HG02884 (cell line): ENCODE data around the gene PCSK6.
"Not testable (repeated sequence)": the region's sequence is repeated elsewhere in the genome, so short reads cannot be mapped to it uniquely, and the experiment has no call there.

Experiments
- ATAC-seq: cut with Tn5 transposase; IDR thresholded peaks from one replicate; pipeline ENCODE4 v1.9.1; 2021; ENCODE audit warnings: mild to moderate bottlenecking, moderate library complexity; ENCODE audit not compliant: unreplicated experiment

The PCSK6 gene

DNA sequence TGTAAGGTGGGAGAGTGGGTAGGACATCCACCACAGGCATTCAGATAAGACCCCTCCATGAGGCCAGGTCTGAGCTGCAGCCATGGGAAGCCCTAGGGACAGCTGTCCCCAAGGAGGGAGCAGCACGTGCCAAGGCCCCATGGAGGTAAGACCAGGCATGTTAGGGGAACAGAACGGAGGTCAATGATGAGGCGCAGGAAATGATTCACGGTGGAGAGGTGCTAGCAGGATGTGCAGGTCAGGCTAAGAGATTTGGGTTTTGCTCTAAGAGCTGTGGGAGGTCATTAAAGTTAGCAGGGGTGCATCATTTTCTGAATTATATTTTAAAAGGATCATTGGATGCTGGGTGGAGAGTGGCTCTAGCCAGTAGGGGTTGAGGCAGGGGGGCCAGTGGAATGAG is 128.1 kb downstream of the PCSK6 start:
- no peak for ATAC-seq

DNA sequence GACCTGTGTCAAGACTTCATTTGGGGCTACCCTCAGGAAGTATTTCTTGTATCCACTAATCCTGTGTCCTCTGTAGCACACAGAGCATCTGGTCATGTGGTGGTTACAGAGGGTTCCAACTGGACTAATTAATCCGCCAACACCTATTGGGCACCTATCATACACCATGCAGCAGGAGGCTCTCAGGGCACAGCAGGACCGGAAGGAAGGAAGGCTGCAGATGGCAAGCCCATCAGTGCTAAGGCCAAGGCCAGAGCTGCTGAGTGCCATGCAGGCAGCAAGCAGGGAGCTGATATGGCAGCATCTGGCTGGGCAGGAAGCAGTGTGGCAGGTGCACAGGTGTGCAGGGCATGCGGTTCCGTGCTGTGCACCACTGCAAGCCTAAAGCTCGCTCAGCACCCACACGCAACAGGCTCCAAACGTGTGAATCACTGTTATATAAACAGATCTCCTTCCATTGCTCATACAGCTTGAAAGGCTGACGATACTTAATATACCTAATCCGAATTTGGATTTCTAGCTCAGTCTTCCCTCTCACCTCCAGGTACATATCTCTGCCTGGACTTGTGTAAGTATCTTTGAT is 130.1 kb downstream of the PCSK6 start:
- ATAC-seq: no peak

DNA sequence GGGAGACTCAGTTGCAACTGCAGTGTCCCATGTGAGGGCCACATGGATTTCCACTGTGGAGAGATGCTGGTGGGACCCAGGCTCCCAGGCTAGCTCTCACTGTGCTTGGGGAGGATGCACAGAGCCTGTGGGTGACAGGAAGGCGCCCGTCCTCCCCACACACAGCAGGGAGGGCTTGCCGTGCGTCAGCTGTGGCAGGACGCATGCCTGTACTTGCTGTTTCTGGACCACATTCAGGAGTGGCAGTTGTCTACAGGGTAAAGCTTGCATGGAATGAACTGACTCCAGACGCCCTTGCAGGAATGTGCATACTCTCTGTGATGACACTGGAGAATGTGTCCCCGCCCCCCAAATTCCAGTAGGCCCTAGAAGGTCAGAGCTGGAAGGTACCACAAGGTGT is 130.6 kb downstream of the PCSK6 start:
- ATAC-seq: no peak

DNA sequence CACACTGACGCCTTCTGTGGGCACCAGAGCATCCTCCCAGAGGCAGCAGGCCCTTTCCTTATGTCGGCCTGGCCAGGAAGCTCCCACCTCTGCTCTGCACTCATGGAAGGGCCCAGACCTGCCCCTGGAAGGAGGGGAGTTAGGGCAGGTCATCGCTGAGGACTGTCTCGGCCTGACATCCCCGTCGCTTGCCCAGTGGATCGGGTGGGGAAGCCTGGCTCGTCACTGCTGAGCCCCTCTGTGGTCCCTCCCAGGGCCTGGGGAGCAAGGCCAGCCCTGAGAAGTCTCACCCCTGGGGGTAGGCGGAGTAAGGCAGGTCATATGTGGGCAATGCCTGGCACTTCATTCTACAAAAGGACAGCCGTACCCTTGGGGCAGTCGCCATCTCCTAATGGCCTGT is 131.6 kb downstream of the PCSK6 start:
- no peak for ATAC-seq

DNA sequence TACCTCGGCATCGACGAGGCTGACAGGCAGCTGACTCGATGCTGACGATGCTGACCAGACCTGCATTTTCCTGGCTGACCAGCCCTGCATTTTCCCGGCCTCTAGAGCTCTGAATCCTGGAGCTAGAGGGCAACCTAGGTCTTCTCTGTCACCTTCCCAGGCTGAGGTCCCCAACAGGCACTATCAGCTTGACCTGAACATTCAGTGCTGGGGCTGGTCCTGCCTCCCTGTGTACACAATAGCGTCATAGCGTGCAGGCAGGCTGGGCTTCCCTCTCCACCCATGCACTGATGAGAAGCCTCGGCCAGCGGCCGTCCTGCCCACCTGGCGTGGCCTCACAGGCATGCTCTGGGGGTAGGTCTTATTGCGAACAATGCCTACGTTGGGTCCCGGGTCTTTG is 132.2 kb downstream of the PCSK6 start:
- no peak for ATAC-seq

DNA sequence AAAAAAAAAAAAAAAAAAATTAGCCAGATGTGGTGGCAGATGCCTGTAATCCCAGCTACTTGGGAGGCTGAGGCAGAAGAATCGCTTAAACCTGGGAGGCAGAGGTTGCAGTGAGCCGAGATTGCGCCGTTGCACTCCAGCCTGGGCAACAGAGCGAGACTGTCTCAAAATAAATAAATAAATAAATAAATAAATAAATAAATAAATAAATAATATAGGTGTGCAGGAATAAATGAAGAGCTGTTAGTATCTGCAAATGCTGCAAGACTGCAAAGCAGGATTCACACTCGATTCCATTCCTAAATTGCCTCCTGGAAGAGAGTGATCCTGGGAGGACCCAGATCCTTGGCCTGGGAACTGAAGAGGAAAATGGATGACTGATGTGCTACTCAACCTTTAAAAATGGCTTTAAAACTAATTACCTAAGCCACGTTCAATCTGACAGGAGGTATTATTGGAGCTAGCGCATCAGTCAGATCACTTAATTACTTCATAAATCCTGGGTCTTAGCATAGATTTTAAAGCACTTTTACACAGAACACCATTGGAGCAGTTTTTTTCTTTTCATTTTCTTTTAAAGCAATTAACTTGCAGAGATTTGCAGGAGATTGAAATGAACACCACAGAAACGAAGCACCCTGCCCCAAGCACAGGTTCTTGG is 132.9 kb downstream of the PCSK6 start:
- ATAC-seq: not testable (repeated sequence)

DNA sequence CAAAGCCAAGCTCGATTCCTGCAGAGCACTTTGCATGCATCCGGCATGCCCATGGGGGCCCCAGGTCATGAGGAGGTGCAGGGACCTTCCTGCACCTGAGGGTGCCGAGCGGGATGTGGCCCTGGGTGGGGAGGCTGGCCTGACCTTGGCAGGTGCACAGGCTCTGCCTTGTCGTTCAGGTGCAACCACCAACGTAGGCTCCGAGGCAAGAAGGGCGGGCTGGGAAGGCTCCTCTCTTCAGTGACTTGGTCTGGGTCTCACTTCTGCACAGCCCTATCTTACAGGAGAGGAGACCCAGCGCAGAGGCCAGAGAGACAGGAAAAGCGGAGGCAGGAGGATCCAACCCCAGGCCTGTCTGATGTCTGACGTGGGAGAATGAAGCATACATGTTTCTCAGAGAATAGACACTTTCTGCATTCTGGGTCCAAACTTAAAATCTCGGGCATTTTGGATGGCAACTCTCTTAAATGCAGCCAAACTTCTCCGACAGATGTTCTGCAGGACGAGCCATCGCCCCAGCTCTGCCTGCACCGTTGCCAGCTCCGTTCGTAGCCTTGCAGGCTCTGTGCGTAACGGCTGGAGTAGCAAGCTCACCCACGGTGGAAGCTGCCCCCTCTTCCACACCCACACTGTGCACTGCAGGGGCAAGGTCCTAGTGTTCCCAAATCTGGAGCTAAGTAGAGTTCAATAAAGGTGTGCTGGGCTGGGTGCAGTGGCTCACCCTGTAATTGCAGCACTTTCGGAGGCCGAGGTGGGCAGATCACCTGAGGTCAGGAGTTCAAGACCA is 133.6 kb downstream of the PCSK6 start:
- no peak for ATAC-seq

DNA sequence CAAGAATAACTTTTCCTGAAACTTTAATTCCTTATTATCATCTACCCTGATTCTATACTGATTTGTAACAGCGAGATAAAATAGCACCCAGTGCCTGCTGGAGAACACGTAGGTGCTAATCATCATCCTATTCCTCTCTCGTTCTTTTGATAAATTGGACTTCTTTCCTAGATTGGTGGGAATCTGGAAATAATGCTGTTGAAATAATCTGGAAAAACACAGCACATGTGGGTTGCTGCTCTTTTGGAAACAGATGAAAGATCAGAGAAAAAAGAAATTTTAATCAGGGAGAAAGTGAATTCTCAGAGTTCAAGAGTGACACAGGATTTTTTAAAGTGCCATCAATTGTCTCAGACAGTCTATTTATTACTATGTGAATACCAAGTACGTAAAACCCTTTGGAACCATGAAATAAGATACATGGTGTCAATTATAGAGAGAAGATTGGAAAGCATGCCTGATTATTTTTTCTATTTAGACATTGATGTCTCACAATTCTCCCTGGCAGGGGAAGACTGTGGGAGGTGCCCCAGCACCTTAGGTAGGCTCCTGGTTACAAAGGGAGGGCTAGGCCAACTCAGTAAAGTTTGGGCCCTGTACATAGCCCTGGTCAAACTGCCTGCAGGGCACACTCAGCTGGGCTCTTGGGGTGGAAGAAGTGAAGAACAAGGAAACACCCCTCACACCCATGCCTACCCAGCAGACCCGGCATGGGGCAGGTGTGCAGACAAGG is 134.4 kb downstream of the PCSK6 start:
- ATAC-seq: no peak

DNA sequence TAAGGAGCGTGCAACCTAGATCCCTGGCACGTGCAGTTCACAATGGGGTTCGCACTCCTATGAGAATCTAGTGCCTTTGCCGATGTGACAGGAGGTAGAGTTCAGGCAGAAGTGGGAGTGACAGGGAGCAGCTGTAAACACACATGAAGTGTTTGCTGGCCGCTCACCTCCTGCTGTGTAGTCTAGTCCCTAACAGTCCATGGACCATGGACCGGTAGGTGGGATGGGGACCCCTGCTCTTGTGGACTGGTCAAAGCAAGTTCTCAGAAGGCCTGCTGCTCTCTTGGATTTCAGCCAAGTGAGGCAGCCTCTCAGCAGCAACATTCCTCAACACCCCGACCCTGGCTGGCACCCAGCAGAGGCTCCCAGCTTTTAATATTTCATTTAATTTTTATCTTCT is 136.3 kb downstream of the PCSK6 start:
- no peak for ATAC-seq

DNA sequence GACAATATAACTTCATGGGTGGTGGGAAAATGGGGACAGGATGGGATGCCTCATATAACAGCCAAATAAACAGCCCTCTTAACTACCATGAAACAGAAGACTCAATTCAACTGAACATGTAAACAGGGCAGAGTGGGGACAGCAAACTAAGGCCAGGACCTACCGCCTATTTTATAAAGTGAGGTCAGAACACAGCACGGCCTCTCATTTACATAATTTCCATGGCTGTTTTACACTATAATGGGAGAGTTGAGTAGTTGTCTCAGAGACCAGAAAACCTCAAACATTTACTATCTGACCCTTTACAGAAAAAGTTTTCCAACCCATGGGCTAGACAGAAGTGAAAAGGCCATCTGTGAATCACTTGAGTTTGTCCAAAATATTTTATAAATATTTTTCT is 137.8 kb downstream of the PCSK6 start:
- ATAC-seq: no peak

DNA sequence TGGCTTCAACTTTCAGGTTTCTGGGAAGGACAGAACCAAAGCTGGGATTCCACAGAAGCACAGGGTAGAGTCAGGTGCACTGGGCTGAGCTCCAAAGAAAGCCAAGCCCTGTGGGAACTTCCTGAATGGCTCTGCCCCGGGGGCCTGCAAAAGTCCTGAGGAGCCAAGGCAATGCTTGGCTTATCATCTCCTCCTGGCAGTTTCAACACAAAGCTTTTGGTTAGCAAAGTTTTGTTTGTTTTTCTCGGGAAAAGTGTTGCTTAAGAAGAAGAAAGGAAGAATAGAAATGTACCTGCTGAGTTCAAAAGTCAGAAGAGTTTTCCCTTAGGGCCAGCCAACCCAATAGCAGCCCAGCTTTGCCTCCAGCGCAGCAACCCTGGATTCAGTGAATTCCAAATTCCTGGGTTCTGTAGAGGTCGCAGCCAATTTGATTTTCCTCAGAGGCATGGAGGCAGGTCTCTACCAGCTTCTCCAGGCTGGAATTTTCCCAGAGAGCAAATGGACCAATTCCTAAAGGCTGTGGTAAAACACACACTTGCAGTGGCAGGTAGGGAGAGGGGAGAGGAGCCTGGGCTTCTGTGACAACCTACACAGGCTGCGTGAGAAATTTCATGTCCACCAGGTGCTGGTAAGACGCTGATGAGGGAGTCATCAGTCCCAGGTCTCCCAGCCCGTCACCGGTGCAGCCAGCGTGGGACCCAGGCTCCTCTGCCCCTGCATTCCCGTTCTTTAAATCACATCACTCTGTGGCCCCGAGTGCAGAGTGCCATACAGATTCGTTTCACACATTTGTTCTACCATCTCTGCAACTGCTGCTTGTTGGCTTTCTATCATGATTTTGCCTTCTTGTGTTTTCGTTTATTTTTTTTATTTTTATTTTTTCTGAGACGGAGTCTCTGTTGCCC is 140.2 kb downstream of the PCSK6 start:
- no peak for ATAC-seq

DNA sequence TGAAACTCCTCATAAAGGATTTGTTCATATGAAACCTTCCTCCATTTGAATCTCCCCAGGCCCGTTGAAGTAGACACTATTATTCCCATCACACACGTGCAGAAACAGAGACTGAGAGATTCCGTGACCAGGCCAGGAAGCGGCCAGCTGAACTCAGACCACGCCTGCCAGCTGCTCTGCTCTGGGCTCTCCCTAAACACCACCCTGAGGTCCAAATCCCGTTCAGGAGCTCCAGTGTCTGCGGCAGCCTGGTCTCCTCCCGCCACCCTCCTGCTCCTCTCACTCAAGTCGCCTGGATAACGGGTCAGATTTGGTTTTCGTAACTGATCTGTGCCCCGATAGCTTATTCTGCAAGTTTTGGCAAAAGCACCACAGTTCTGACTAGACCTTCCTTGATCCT is 140.9 kb downstream of the PCSK6 start:
- no peak for ATAC-seq

DNA sequence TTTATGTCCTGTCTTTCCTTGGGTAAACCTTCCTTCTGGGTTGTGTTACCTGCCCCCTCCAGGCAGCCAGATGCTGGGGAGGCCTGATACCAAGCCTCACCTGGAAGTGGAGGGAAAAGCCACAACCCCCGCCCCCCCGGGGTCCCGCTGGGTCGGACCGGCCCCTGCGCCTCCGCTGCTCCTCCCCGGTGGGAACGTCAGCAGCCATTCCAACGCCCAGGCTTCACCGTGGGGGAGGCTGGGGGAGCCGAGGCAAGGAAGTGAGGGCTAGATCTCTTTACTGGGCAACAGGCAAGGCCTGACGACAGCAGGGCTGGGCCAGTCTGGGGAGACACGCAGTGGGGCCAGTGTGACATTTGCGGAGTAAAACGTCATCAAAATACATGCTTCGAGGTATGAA is 141.5 kb downstream of the PCSK6 start:
- ATAC-seq: no peak

DNA sequence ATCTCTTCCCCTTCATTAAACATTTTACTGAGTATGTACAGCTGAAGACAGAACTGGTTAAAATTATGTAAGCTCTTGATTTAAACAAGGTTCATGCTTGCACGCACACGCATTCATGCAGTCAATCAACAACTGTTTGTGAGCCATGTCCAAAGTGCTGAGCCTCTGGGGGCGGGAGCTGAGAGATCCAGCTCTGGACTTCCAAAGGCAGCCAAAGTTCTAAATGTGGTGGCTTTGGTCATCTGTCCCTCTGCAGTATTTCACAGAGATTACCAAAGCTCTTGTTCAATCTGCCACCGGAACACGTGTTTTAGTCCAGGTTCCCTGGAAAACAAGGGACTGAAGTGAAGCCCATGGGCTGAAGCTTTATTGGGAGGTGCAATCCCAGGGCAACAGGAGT is 142.1 kb downstream of the PCSK6 start:
- ATAC-seq: no peak

DNA sequence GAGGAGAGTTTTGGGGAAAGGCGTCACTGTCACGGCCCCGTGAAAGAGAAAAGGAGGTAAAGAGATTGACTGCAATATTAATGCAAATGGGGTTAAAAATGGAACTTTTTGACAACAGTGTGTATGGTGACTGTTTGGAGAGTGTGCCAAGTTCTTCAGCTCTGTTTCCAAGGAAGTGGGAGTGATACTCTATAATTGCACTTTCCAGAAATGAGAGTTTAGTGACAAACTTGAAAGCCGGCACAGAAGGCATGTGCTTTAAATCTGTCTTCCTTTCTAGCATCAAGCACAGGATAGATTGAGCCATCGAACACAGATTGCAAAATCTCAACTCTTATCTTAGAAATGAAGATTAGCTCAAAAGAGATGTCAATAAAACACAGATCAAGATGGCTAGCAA is 142.6 kb downstream of the PCSK6 start:
- ATAC-seq: no peak

DNA sequence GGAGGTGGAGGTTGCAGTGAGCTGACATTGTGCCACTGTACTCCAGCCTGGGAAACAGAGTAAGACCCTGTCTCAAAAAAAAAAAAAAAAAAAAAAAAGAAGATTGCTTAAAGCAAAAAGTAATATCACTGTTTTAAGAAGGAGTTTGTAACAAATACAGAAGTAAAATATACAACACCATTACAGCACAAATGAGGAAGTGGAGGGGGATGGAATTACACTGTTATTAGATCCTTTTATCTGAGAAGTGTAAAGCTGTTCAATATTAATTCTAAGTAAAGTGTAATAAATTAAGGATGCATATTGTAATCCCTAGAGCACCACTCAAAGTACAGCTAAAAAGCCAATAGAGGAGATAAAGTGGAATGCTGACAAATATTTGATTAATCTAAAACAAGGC is 147.5 kb downstream of the PCSK6 start:
- ATAC-seq: no peak

DNA sequence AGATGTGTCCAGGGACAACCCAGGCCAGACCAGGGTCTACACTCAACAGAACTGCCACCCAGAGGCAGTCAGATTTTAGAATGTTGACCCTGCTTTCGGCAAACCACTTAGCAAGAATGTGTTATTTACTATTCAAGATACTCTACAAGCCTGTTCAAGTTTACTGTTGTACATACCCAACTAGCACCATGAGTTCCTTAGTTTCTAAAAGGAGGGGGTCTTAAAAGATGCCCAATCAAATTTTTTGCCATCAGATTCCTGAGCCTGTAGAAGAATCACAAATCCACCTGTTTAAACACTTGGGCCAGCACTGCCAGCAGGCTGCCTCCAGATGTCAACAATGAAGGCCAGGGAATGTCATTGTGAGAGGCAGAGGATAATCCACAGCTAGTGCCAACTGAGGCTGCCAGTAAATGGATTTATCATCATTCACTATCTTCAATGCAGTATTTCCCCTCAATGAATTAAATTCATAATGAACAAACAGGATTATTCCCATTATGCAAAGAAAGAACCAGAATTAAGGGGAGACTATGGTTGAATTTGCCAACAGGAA is 150.9 kb downstream of the PCSK6 start:
- no peak for ATAC-seq

DNA sequence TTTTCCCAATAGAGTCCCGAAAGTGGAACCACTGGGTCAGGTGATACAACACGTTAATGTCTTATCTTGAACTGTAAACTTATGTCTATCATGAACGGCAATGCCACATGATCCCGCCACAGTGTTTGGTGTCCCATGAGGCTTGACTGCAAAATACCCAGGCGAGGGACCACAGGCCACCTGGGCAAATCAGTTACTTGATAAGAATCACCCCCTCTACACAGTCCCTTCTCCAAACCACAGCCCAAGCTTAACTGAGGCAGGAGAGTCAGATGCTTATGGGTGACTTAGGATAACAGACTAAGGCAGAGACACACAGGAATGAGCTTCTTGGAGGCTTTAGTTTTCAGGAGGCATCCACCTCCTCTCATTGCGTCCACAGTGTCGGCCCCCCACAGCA is 151.5 kb downstream of the PCSK6 start:
- ATAC-seq: no peak

DNA sequence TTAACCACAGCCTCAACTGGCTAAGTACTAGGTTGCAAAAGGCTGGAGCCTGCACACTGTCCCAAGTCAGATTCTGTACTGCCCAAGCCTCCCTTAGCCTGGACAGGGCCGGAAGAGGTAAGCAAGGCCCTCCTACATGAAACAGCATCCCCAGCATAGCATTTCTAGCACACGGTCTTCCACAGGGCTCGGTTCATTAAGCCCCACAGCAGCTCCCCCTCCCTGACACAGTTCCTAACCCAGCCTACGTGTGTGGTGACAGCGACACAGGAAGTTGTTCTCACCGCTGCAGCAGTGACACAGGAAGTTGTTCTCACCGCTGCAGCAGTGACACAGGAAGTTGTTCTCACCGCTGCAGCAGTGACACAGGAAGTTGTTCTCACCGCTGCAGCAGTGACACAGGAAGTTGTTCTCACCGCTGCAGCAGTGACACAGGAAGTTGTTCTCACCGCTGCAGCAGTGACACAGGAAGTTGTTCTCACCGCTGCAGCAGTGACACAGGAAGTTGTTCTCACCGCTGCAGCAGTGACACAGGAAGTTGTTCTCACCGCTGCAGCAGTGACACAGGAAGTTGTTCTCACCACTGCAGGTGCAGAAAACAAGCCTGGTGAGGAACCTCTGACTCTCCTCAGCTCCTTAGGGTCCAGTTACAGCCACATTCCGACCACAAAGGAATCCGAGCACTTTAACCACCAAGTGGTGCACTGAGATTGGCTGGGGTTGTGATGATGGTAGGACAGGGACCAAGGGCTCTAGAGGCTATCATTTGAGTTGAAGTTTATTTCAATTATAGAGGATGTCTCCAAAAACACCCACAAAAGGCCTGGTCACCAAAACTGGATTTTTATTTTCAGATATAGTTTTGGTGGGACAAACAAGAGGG is 155.4 kb downstream of the PCSK6 start:
- not testable (repeated sequence) for ATAC-seq
